HCT116 (cell line): ENCODE results near the gene LIMK2. TPM values are rescaled to one million over a fixed set of nuclear protein-coding genes. Genes with fewer than 3 reads are reported as not detected.

ENCODE experiments used
- ATAC-seq: fragments of 200-7000 bp; cut with Tn5 transposase; 2 replicates; pipeline ENCODE4 v1.9.1; 2020; ENCODE audit warnings: mild to moderate bottlenecking, moderate library complexity
- BruUV-seq: library from RNA; stranded (reverse); fragments of 400-500 nt; replicated peaks from 2 replicates; lab custom pipeline; 2021; lab: Mats Ljungman, UMichigan
- CTCF ChIA-PET: fragments of 300-600 bp; sonication (Branson Sonifier 250); formaldehyde crosslinking; loops from one replicate; lab custom pipeline; 2021; ENCODE audit warnings: antibody characterized with exemption; lab: Charles Lee
- POLR2A ChIA-PET: fragments of 300-600, 350-600 bp; sonication (Branson Sonifier 250); formaldehyde crosslinking; loops from one replicate; lab custom pipeline; 2021; ENCODE audit warnings: antibody characterized with exemption; lab: Charles Lee
- RAD21 ChIA-PET, 2 experiments: fragments of 300-600 bp; sonication (Branson Sonifier 250); formaldehyde crosslinking; loops; one replicate each; lab custom pipeline; 2023; ENCODE audit warnings: low total read pairs in 2 of 2; ENCODE audit not compliant: uncharacterized antibody in 2 of 2, unreplicated experiment in 2 of 2, low non-redundant PET in 1 of 2; lab: Charles Lee
- DNase-seq: peaks from one replicate; pipeline ENCODE4 v3.0.0-alpha.2; 2010; ENCODE audit warnings: low read depth, low spot score
- H2AFZ ChIP-seq: fragments of 200-600 bp; shearing (Covaris generic), sonication (generic); 2 replicates; pipeline ENCODE4 v1.6.1; 2017; ENCODE audit warnings: low read depth, mixed run types, mixed read lengths, antibody characterized with exemption, low read length; ENCODE audit not compliant: poor library complexity, severe bottlenecking
- H3K27ac ChIP-seq: 2 replicates; pipeline ENCODE4 v1.5.1; 2012; ENCODE audit warnings: low read depth, low read length
- H3K27me3 ChIP-seq: fragments of 200-600 bp; sonication (generic); 2 replicates; pipeline ENCODE4 v1.6.1; 2016; ENCODE audit warnings: mixed run types, low read length, mixed read lengths; ENCODE audit not compliant: insufficient read depth
- H3K36me3 ChIP-seq, 2 experiments: fragments of 200-500 bp in 1 of 2; fragments of 200-600 bp in 1 of 2; sonication (Bioruptor generic) in 1 of 2; sonication (generic) in 1 of 2; 2 replicates each; pipeline versions ENCODE4 v1.5.1 to v1.6.1; 2014 to 2016; ENCODE audit warnings: low read length in 2 of 2, inconsistent platforms in 1 of 2, mixed read lengths in 1 of 2, mixed run types in 1 of 2; ENCODE audit not compliant: insufficient read depth in 2 of 2, control insufficient read depth in 1 of 2
- H3K4me1 ChIP-seq, 2 experiments: fragments of 200-600 bp in 1 of 2; sonication (generic) in 1 of 2; 2 replicates each; pipeline versions ENCODE4 v1.5.1 to v1.6.1; 2012 to 2017; ENCODE audit warnings: low read length in 2 of 2, inconsistent platforms in 1 of 2, mild to moderate bottlenecking in 1 of 2, mixed read lengths in 1 of 2, mixed run types in 1 of 2, moderate library complexity in 1 of 2; ENCODE audit not compliant: insufficient read depth in 2 of 2, control insufficient read depth in 1 of 2
- H3K4me2 ChIP-seq: fragments of 200-600 bp; sonication (generic); 2 replicates; pipeline ENCODE4 v1.6.1; 2017; ENCODE audit warnings: mixed run types, low read length, mixed read lengths
- H3K4me3 ChIP-seq, 2 experiments: fragments of 200-600 bp in 1 of 2; sonication (generic) in 1 of 2; replicated peaks in 1 of 2; 2 replicates each; pipeline ENCODE4 v1.5.1; 2011 to 2016; ENCODE audit warnings: low read length in 2 of 2, control low read depth in 1 of 2, low read depth in 1 of 2, mild to moderate bottlenecking in 1 of 2, mixed read lengths in 1 of 2, mixed run types in 1 of 2
- H3K79me2 ChIP-seq: fragments of 200-600 bp; sonication (generic); 2 replicates; pipeline ENCODE4 v1.6.1; 2017; ENCODE audit warnings: mild to moderate bottlenecking, mixed run types, low read length, moderate library complexity, mixed read lengths; ENCODE audit not compliant: insufficient read depth
- H3K9ac ChIP-seq: fragments of 200-600 bp; sonication (generic); 2 replicates; pipeline ENCODE4 v1.6.1; 2016; ENCODE audit warnings: low read length, mixed read lengths
- H3K9me2 ChIP-seq: fragments of 200-600 bp; sonication (generic), shearing (Covaris generic); 2 replicates; pipeline ENCODE4 v1.6.1; 2017; ENCODE audit warnings: mixed run types, mild to moderate bottlenecking, moderate library complexity; ENCODE audit not compliant: insufficient read depth
- H3K9me3 ChIP-seq, 2 experiments: fragments of 200-500 bp in 1 of 2; fragments of 200-600 bp in 1 of 2; sonication (Bioruptor generic) in 1 of 2; sonication (generic) in 1 of 2; 2 replicates each; pipeline ENCODE4 v1.6.1; 2014 to 2017; ENCODE audit warnings: low read length in 2 of 2, mixed read lengths in 2 of 2, inconsistent platforms in 1 of 2, low read depth in 1 of 2, mild to moderate bottlenecking in 1 of 2, mixed run types in 1 of 2, moderate library complexity in 1 of 2; ENCODE audit not compliant: control insufficient read depth in 1 of 2, insufficient read depth in 1 of 2
- H4K20me1 ChIP-seq: fragments of 200-600 bp; sonication (generic), shearing (Covaris generic); 2 replicates; pipeline ENCODE4 v1.6.1; 2017; ENCODE audit warnings: mixed run types, mild to moderate bottlenecking, moderate library complexity; ENCODE audit not compliant: insufficient read depth
- CBX3 ChIP-seq: IDR thresholded peaks from 2 replicates; pipeline ENCODE4 v1.6.1; 2012; ENCODE audit warnings: low read depth
- CTCF ChIP-seq, 3 experiments: fragments of 200-600 bp in 1 of 3; sonication (generic) in 1 of 3; IDR thresholded peaks in 2 of 3; conservative IDR thresholded peaks in 1 of 3; 2 replicates each; pipeline ENCODE4 v1.5.1; 2012 to 2017; ENCODE audit warnings: low read depth in 2 of 3, low read length in 2 of 3, antibody characterized with exemption in 1 of 3, borderline replicate concordance in 1 of 3, control low read depth in 1 of 3, mild to moderate bottlenecking in 1 of 3, mixed read lengths in 1 of 3, mixed run types in 1 of 3, moderate library complexity in 1 of 3; ENCODE audit not compliant: insufficient read depth in 1 of 3
- EGR1 ChIP-seq: IDR thresholded peaks from 2 replicates; pipeline ENCODE4 v1.6.1; 2012; ENCODE audit warnings: low read depth
- EZH2 ChIP-seq: fragments of 200-600 bp; sonication (generic); IDR thresholded peaks from 2 replicates; pipeline ENCODE4 v1.6.1; 2017; ENCODE audit warnings: antibody characterized with exemption, mixed run types
- EZH2phosphoT487 ChIP-seq: fragments of 200-600 bp; IDR thresholded peaks from 2 replicates; pipeline ENCODE4 v1.6.1; 2018; ENCODE audit warnings: antibody characterized with exemption, borderline replicate concordance
- POLR2A ChIP-seq: IDR thresholded peaks from 2 replicates; pipeline ENCODE4 v1.7.0; 2011; ENCODE audit warnings: borderline replicate concordance; ENCODE audit not compliant: insufficient read depth, insufficient read length; ENCODE audit errors: extremely low read depth
- POLR2AphosphoS5 ChIP-seq: IDR thresholded peaks from 2 replicates; pipeline ENCODE4 v1.6.1; 2011; ENCODE audit warnings: mild to moderate bottlenecking, low read depth, low read length, moderate library complexity
- RAD21 ChIP-seq: IDR thresholded peaks from 2 replicates; pipeline ENCODE4 v1.6.1; 2012; ENCODE audit warnings: low read depth, mild to moderate bottlenecking
- TCF7L2 ChIP-seq: IDR thresholded peaks from 2 replicates; pipeline ENCODE4 v1.7.0; 2011; ENCODE audit warnings: borderline replicate concordance, inconsistent platforms; ENCODE audit not compliant: insufficient read depth, insufficient read length; ENCODE audit errors: extremely low read depth
- ZNF274 ChIP-seq: fragments of 200-500 bp; sonication (Bioruptor generic); IDR thresholded peaks from 2 replicates; pipeline ENCODE4 v1.6.1; 2014; ENCODE audit warnings: mild to moderate bottlenecking, low read depth, low read length, inconsistent platforms
- intact Hi-C: fragments of 100-400 bp; cut with micrococcal nuclease; formaldehyde crosslinking; loops from 2 replicates; pipeline ENCODE4 v1.10.0; 2022
- total RNA-seq: library from RNA; stranded (reverse); gene quantifications from one replicate; pipeline ENCODE4 v1.2.1, GENCODE V29; 2021; ENCODE audit not compliant: unreplicated experiment

The LIMK2 gene
- total RNA-seq, 1 experiment from 2014 or later, result 21.9 TPM

GRCh38 chr22:31300896-31301295 lies 88.8 kb downstream of the LIMK2 start:
- BruUV-seq, result no TSS peak
- peaks cover 9% of the 10 kb centered on the region; the same call in 1 of the 2 replicates for H3K27me3 ChIP-seq
- ChIA-PET CTCF (interaction anchor here (1.1 to 4.6 kb wide), 2 partner anchors 9 to 12 kb away, joined by 4 to 21 read pairs; partner anchors contain the start of gene PIK3IP1), POLR2A (no interaction called here), RAD21 (no interaction called here)
- intact Hi-C loops, result no loop called here
- H3K79me2 ChIP-seq, result no peaks in the 10 kb centered on the region
- no peaks in the 10 kb centered on the region for H3K9me3 ChIP-seq
- H2AFZ ChIP-seq, result no peak overlapping the region
- no peak for TF ChIP-seq ZNF274
- no peak for TF ChIP-seq CTCF (IDR thresholded peaks at IDR 0.05 in 2 of 3, conservative IDR thresholded peaks at IDR 0.05 in 1 of 3; ENCODE audit: borderline replicate concordance in 1 of 3, insufficient read depth in 1 of 3, low read depth in 2 of 3, low read length in 2 of 3)
- TF ChIP-seq POLR2A, result no peak
- TF ChIP-seq TCF7L2, result no peak
- no peak for TF ChIP-seq POLR2AphosphoS5
- TF ChIP-seq CBX3, result no peak
- TF ChIP-seq EZH2, result no peak
- no peak for TF ChIP-seq EGR1
- TF ChIP-seq EZH2phosphoT487, result no peak
- no peak for TF ChIP-seq RAD21
- H3K4me2 ChIP-seq, result no peak overlapping the region
- ATAC-seq (no peak), DNase-seq (no peak)
- no peaks in the 10 kb centered on the region for H3K36me3 ChIP-seq
- no peaks in the 10 kb centered on the region for H4K20me1 ChIP-seq
- no peak overlapping the region for H3K9ac ChIP-seq
- H3K4me3 ChIP-seq, result no peak overlapping the region
- no peaks in the 10 kb centered on the region for H3K9me2 ChIP-seq
- peaks cover 0 to 7% of the 10 kb centered on the region in 2 experiments; a peak in 3 of 4 replicates for H3K4me1 ChIP-seq
- no peak overlapping the region for H3K27ac ChIP-seq
